HG03280 (cell line): ENCODE results near the gene GPS1.
"Not testable (repeated sequence)": the region's sequence is repeated elsewhere in the genome, so short reads cannot be mapped to it uniquely, and the experiment has no call there.

Source experiments
- ATAC-seq: cut with Tn5 transposase; IDR thresholded peaks from one replicate; pipeline ENCODE4 v1.9.1; 2021; ENCODE audit warnings: mild to moderate bottlenecking, moderate library complexity; ENCODE audit not compliant: unreplicated experiment

Gene GPS1

GRCh38 chr17:82025401-82026107 lies 26.1 kb upstream of the GPS1 start:
- no peak for ATAC-seq

GRCh38 chr17:82028246-82028645 lies 23.5 kb upstream of the GPS1 start:
- no peak for ATAC-seq

DNA sequence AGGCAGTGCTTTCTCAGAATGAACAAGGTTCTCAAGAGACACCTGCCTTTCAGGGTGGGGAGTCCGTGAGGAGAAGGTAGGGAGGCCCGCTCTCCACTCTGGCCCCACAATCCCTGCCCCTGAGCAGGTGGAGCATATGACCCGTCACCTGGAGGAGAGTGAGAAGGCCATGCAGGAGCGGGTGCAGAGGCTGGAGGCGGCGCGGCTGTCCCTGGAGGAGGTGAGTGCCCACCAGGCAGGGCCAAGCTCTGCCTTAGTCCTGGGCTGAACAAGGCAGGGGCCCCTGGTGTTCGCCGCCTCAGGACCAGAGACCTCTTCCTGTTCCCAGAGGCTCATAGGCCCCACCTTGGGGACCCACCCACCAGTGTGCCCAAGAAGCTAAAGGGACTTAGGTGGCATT lies 22.7 kb upstream of the GPS1 start:
- no peak for ATAC-seq

GRCh38 chr17:82029391-82029790 lies 22.3 kb upstream of the GPS1 start:
- no peak for ATAC-seq

DNA sequence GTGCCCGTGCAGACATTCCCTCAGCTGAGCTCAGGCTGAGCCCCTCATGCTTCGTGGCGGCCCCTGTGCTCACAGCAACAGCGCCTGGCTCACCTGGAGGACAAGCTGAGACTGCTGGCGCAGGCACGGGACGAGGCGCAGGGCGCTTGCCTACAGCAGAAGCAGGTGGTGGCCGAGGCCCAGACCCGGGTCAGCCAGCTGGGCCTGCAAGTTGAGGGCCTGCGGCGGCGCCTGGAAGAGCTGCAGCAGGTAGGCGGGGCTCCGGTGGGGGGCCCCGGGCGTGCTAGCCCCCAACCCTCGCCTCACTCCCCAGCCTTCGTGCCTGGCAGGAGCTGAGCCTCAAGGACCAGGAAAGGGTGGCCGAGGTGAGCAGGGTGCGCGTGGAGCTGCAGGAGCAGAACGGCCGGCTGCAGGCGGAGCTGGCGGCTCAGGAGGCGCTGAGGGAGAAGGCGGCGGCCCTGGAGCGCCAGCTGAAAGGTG lies 21.7 kb upstream of the GPS1 start:
- no peak for ATAC-seq

DNA sequence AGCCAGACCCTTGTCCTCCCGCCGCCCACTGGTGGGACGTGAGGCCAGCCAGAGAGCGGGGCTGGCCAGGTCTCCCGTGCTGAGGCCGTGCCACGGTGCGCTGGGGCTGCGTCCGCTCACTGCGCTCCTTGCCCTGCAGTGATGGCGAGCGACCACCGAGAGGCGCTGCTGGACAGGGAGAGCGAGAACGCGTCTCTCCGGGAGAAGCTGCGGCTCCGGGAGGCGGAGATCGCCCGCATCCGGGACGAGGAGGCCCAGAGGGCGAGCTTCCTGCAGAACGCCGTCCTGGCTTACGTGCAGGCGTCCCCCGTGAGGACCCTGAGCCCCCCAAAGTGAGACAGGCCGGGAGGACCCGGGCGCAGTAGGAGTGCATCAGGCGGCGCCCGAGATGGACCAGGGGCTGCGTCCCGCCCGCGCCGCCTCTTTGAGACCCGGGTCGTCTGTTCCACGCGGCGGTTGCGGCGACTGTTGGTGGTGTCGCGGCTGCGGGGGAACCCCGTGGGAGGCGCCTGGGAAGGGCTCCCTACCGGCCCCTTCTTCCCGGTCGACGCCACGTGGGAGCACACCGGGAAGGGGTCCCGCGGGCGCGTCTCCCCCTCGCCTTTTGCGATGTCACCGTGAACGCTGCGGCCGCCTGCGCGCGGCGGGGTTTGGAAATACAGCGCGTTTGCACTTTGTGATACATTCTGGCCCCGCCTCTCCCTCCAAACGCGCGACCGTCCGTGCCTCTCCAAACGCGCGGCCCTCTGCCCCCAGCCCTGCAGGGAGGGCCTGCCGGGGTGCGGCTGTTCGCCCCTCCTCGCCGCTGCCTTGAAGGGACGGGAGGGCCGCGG lies 21.0 kb upstream of the GPS1 start:
- peak; percentile 43 for ATAC-seq

DNA sequence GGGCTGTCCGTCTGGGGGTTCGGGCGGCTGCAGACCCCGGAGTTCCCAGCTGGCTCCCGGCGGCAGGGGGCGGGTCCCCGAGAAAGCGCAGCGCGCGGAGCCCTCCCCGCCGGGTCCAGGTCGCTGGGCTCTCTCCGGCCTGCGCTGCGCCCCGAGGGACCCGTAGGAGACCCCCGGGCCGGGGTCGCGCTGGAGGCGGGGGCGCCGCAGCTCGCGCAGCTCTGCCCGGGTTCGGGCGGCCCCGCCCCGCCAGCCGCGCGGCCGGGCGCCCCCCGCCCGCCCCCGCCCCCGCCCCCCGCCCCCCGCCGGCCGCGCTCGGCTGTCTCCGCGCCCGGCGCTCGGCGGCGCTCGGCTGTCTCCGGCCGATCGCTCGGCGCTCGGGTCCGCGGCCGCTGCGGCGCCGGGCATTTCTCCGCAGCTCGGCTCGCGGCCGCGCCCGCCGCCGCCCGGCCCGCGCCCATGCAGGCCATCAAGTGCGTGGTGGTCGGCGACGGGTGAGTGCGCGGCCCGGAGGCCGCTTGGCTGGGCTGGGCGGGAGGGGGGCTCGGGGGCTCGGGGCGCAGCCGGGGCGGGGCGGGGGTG lies 20.3 kb upstream of the GPS1 start, which contains the start of gene RAC3:
TSS of gene RAC3 (plus strand) at position 376 of the 582 bp plus-strand sequence. CDS start at position 460, 84 bp downstream.
- ATAC-seq, result no peak

DNA sequence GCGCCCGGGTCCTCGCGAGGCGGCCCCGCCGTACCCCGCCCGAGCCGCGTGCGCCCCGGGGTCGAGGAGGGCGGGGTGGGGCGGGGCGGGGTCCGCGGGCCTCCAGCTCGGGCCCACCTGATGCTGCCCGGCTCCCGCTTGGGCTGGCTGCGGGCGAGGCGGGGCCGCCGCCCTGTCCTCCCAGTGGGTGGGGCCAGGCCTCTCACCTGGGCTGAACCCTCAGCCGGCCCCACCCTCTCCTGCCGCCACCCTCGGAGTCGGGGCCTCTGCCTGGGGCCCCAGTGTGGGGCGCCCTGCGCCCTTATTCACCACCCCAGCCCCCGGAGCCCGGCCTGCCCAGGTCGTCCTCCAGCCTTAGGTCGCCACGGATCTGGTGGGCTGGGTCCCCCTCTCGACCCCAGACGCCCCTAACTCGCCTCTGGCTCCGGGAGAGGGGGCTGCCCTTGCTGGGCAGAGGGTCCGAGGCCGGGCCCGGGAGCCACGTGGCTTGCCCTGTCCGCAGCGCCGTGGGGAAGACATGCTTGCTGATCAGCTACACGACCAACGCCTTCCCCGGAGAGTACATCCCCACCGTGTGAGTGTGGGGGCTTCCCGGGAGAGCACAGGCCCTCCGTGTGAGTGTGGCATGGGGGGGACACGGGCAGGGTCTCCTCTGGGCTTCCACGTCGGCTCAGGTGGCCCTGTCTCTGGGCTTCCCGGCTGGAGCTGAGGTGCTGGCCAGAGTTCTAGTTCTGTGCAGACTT lies 19.6 kb upstream of the GPS1 start:
- no peak for ATAC-seq

DNA sequence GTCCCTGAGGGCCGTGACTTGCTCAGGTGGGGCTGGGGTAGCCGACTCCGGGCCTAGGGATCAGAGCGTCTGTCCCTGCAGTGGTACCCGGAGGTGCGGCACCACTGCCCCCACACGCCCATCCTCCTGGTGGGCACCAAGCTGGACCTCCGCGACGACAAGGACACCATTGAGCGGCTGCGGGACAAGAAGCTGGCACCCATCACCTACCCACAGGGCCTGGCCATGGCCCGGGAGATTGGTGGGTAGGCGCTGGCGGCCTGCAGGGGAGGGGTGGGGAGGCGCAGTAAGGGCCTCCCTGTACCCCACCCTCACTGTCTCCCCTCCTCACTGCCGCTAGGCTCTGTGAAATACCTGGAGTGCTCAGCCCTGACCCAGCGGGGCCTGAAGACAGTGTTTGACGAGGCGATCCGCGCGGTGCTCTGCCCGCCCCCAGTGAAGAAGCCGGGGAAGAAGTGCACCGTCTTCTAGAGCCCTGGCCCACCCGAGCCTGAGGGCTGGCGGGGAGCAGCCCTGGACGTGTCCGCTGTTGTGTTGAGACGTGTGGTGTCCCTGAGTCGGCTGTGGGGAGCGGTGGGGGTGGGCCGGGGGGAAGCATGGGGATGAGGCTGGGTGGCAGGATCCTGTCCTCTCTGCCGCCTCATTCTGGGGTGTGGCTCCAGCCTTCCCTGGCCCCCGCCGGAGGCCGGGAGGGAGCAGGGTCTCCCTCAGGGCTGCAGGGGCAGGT lies 18.2 kb upstream of the GPS1 start:
- ATAC-seq, result no peak

DNA sequence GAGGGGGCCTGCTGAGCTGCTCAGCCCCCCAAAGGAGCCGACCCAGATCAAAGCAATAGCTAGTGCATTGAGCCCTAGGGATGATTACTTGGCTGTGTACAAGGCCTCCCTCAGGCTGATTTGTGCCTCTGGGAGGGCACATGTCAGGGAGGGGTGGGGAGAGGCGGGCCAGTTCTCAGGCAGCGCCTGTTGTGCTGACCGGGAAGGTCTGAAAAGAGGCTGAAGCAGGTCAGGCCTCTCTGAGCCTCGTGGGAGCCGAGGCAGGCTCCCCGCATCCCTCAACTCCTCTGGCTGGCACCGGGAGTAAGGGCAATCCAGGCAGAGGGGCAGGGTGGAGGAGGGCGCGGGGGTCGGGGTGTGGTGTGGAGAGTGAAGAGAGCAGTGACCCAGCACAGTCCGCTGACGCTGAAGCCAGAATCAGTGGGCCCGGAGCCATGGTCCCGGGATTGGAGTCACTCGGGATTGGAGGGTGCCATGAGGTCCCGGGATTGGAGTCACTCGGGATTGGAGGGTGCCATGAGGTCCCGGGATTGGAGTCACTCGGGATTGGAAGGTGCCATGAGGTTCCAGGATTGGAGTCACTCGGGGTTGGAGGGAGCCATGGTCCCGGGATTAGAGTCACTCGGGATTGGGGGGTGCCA lies 17.2 kb upstream of the GPS1 start:
- no peak for ATAC-seq

DNA sequence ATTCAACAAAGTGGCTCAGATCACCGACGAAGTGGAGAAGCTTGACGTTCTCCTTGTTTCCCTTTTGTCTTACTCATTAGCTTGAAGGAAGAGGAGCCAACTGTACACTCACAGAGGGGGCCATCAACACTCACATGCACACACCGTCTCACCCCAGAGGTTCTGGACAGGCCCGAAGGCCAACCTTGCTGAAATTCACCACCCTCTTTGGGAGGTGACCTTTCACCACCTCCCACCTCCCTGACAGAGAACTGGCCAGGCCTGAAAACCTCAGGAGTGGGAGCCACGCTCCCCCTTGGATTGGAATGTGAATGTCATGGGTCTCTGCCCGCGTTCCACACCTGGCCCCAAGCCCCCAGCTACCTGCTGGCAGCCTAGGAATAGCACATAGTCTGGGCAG lies 16.2 kb upstream of the GPS1 start:
- ATAC-seq, result no peak

DNA sequence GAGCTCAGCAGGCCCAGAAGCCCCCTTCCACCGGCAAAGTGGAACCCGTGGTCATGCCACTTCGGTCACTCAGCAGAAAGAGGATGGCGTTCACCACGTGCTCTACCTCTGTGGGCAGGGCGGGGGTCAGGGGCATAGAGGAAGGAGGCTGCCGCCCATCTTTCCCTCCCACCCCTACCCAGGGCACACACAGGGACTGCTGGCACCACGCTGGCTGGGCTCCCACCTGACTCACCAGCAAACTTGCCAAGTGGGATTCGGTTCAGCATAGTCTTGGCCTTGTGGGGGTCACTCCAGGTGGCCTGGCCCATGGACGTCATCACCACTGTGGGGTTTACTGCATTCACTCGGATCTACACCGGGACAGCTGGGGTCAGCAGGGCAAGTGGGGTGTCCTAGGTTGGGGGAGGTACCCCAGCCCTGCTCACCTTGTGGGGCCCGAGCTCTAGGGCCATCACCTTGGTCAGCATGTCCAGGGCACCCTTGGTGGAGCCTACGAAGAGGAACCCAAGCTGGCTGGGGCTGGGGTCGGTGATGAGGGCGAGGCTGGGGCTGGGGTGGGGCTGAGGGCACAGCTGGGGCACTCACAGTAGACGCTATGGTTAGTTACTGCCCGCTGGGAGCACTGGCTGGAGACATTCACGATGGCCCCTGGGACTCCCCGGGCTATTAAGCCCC lies 15.6 kb upstream of the GPS1 start:
- ATAC-seq, result no peak

- no peak for ATAC-seq
Observed at GRCh38 chr17:82036634-82037091, 15.0 kb upstream of the GPS1 start.

DNA sequence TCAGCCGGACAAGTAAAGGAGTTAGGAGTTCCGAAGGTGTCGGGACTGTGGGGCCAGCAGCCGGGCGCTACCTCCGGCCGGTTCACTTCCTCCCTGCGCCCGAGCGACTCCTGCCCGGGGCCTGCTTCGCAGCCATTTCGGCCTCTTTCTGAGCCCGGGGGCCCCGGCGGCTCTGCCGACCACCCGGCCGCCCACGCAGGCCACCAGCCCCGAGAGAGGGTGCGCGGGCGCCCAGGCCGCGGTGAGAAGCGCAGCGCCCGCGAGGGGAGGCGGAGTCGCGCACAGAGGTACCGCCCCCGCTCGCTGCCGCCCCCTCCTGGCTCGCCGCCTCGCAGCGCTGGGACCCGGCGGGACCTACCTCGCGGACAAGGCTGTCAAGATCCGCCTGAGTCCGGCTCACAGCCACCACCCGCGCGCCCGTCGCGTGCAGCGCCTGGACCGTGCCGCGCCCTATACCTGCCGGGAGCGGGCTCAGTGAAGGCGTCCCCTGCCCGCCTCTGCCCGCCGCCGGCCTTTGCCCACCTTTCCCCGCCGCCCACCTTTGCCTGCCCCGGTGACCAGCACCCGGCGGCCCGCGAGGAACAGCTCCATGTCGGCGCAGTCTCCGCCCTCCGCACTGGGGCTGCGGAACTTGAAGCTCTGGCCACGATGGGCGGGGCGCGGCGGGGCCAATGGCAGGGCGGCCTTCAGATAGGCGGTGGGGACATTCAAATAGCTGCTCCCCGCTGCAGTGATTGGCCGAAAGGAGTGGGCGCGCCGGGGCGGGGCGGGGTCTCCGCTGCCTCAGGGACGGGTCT lies 14.4 kb upstream of the GPS1 start, which contains the start of gene DCXR:
TSS of gene DCXR (minus strand) at position 606 of the 797 bp plus-strand sequence. CDS start at position 591, 15 bp downstream.
- peak; percentile 90 for ATAC-seq

GRCh38 chr17:82037889-82038195 lies 13.9 kb upstream of the GPS1 start:
- no peak for ATAC-seq

- not testable (repeated sequence) for ATAC-seq
Observed at GRCh38 chr17:82038796-82039409, 12.8 kb upstream of the GPS1 start.

GRCh38 chr17:82039695-82040299 lies 11.9 kb upstream of the GPS1 start:
- ATAC-seq, result no peak
